ENCODE results near the gene PRKACA.

Gene PRKACA

GRCh38 chr19:14116525-14116917 is 1.0 kb downstream of the PRKACA start:
- DNase-seq, result no peak

GRCh38 chr19:14115756-14116155 is 1.8 kb downstream of the PRKACA start:
- DNase-seq, result no peak

- DNase-seq, result no peak
Observed at GRCh38 chr19:14114854-14115253, 2.7 kb downstream of the PRKACA start.

GRCh38 chr19:14114439-14114838 is 3.1 kb downstream of the PRKACA start:
- DNase-seq, result no peak

GRCh38 chr19:14113762-14114414 is 3.7 kb downstream of the PRKACA start:
- DNase-seq, result no peak

GRCh38 chr19:14112809-14113385 is 4.7 kb downstream of the PRKACA start:
- no peak for DNase-seq

- DNase-seq, result no peak
Observed at GRCh38 chr19:14112051-14112808, 5.3 kb downstream of the PRKACA start.

GRCh38 chr19:14111486-14111885 is 6.1 kb downstream of the PRKACA start:
- DNase-seq, result no peak

GRCh38 chr19:14110650-14111049 is 6.9 kb downstream of the PRKACA start:
- no peak for DNase-seq

GRCh38 chr19:14107581-14108461 is 9.7 kb downstream of the PRKACA start:
- no peak for DNase-seq

- DNase-seq, result no peak
Observed at GRCh38 chr19:14106840-14107239, 10.7 kb downstream of the PRKACA start.

- no peak for DNase-seq
Observed at GRCh38 chr19:14105680-14106079, 11.9 kb downstream of the PRKACA start.

- DNase-seq, result no peak
Observed at GRCh38 chr19:14103310-14103709, 14.3 kb downstream of the PRKACA start.

GRCh38 chr19:14102756-14103155 is 14.8 kb downstream of the PRKACA start:
- no peak for DNase-seq

- no peak for DNase-seq
Observed at GRCh38 chr19:14102102-14102696, 15.4 kb downstream of the PRKACA start.

- no peak for DNase-seq
Observed at GRCh38 chr19:14101003-14101545, 16.5 kb downstream of the PRKACA start.

- DNase-seq, result no peak
Observed at GRCh38 chr19:14097532-14098151, 19.9 kb downstream of the PRKACA start.

- DNase-seq, result no peak
Observed at GRCh38 chr19:14096272-14096992, 21.1 kb downstream of the PRKACA start.

- DNase-seq, result no peak
Observed at GRCh38 chr19:14094854-14095253, 22.7 kb downstream of the PRKACA start.

GRCh38 chr19:14093117-14093823 is 24.3 kb downstream of the PRKACA start:
- no peak for DNase-seq

Measured in NCI-H2171 (cell line).